Pancreas (tissue), 10 donors: ENCODE measurements around the gene DLST. TPM values are rescaled to one million over a fixed set of nuclear protein-coding genes. Genes with fewer than 3 reads are reported as not detected.
A peak's percentile ranks its signal among the peaks of the same experiment; 100 is the strongest.

ENCODE experiments used
- ATAC-seq, 4 donors: fragments of 200-7000 bp; cut with Tn5 transposase; one replicate each; pipeline versions ENCODE4 v1.8.0 to v1.9.1; 2020; ENCODE audit warnings: mild to moderate bottlenecking in 4 of 4, moderate library complexity in 4 of 4
- DNase-seq, 6 donors: peaks; one replicate each; pipeline ENCODE4 v3.0.0-alpha.2; 2020
- FAIRE-seq: peaks from 2 replicates; lab custom pipeline; 2012; peaks lifted over from hg19 to GRCh38; lab: Jason Lieb, UNC
- H3K27ac ChIP-seq, 4 donors: fragments of 200-600 bp; sonication (generic); 1 replicate in 3 of 4; 2 replicates in 1 of 4; pipeline versions ENCODE4 v1.5.0 to v1.8.0; 2020
- H3K27me3 ChIP-seq, 4 donors: fragments of 200-600 bp; one replicate each; pipeline ENCODE4 v1.8.0; 2021
- H3K36me3 ChIP-seq, 3 donors: fragments of 200-600 bp; sonication (generic) in 1 of 3; one replicate each; pipeline versions ENCODE4 v1.5.0 to v1.8.0; 2020 to 2021
- H3K4me1 ChIP-seq, 3 donors: fragments of 200-600 bp; one replicate each; pipeline ENCODE4 v1.8.0; 2021
- H3K4me3 ChIP-seq, 4 donors: fragments of 200-600 bp; sonication (generic) in 2 of 4; one replicate each; pipeline versions ENCODE4 v1.5.0 to v1.8.0; 2020 to 2021
- H3K9me3 ChIP-seq, 4 donors: fragments of 200-600 bp; one replicate each; pipeline ENCODE4 v1.8.0; 2021
- WGBS, 2 donors: extraction: QIAGEN DNeasy Blood & Tissue Kit; methylation state at CpG; one replicate each; pipeline ENCODE4 v1.1.7; 2013; 5-methylcytosine and 5-hydroxymethylcytosine counted together
- intact Hi-C, 3 donors: fragments of 100-400 bp; cut with DNase I; formaldehyde crosslinking; loops; one replicate each; pipeline versions ENCODE4 v1.11.1 to v1.14.2; 2022
- polyA plus RNA-seq, 2 donors: library from polyadenylated mRNA; stranded (reverse); fragments of 200-250 nt; gene quantifications; one replicate each; pipeline ENCODE4 v1.2.3, GENCODE V29; 2013
- total RNA-seq, 6 donors: library from RNA; stranded (reverse); fragmentation: NEBNext Ultra II Directional in 4 of 6; extraction: Animal tissue kit (Norgen Biotek cat#: 25700) in 4 of 6; gene quantifications; one replicate each; pipeline versions ENCODE4 v1.2.1 to v1.2.4, GENCODE V29; 2021 to 2023
- TF ChIP-seq, protein P1 (sequence below), 4 donors: fragments of 200-600 bp; sonication (generic) in 3 of 4; IDR thresholded peaks; one replicate each; pipeline versions ENCODE4 v1.5.0 to v1.8.0; 2021; ENCODE audit warnings: antibody characterized with exemption in 4 of 4
- donor health status: healthy with polysubstance abuse.
- donor health status: DM: no; HTN: no; CAD: no; lungs with moderate emphysema.
- donor health status: DM: no; HTN: no; CAD: no.
- donor health status: control.
- donor health status: control.
- donor health status: Bipolar disorder and iron deficiency.
- donor health status: DM: yes; HTN: yes; CAD: no.
- donor health status: DM: no; HTN: no; CAD: no.
- donor health status: DM: no; HTN: no; CAD: no.
- donor health status: DM: yes; HTN: yes; CAD: no.

The DLST gene
- total and polyA plus RNA-seq, 8 donors = 22.8 to 46.0 (median 38.6) TPM

DNA sequence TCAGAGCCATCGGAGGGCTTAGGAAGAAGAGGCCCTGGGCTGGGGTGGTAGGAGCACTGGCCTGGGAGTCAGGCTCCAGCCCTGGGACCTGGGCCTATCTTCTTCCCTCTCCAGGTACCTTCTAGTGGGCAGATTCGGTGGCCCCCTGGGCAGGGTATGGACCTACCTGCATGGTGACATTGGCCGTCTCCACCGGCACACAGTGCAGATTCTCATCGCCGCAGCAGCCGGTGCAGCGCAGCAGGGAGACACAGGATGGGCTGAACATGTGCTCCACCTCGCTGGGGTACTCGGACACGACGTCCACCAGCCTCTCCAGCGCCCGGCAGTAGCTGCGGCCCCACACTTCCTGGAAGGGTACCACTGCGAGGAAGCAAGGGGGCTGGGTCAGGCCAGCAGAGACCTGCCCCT lies 67.5 kb downstream of the DLST start:
- peaks cover 0 to 12% (median 11%) of the 10 kb centered on the region in 3 donors for H3K4me1 ChIP-seq
- no peak for ATAC-seq
- peak in 1 of 6 donors; percentile 63 for DNase-seq
- no peaks in the 10 kb centered on the region for H3K36me3 ChIP-seq
- H3K27me3 ChIP-seq = no peaks in the 10 kb centered on the region
- H3K9me3 ChIP-seq = no peaks in the 10 kb centered on the region
- WGBS, 2 donors = 93 to 95% methylated on average over 16 of the region's 16 CpGs
- intact Hi-C loops = loop anchor here in 2 of 3 donors (5.0 kb wide), 2 partner anchors 133 to 138 kb away; no protein-coding TSS in a partner anchor
- TF ChIP-seq, protein P1, sequence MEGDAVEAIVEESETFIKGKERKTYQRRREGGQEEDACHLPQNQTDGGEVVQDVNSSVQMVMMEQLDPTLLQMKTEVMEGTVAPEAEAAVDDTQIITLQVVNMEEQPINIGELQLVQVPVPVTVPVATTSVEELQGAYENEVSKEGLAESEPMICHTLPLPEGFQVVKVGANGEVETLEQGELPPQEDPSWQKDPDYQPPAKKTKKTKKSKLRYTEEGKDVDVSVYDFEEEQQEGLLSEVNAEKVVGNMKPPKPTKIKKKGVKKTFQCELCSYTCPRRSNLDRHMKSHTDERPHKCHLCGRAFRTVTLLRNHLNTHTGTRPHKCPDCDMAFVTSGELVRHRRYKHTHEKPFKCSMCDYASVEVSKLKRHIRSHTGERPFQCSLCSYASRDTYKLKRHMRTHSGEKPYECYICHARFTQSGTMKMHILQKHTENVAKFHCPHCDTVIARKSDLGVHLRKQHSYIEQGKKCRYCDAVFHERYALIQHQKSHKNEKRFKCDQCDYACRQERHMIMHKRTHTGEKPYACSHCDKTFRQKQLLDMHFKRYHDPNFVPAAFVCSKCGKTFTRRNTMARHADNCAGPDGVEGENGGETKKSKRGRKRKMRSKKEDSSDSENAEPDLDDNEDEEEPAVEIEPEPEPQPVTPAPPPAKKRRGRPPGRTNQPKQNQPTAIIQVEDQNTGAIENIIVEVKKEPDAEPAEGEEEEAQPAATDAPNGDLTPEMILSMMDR (IDR thresholded peaks at IDR 0.05) = no peak
- H3K27ac ChIP-seq = no peak overlapping the region
- H3K4me3 ChIP-seq = no peak overlapping the region
- FAIRE-seq = no peak

DNA sequence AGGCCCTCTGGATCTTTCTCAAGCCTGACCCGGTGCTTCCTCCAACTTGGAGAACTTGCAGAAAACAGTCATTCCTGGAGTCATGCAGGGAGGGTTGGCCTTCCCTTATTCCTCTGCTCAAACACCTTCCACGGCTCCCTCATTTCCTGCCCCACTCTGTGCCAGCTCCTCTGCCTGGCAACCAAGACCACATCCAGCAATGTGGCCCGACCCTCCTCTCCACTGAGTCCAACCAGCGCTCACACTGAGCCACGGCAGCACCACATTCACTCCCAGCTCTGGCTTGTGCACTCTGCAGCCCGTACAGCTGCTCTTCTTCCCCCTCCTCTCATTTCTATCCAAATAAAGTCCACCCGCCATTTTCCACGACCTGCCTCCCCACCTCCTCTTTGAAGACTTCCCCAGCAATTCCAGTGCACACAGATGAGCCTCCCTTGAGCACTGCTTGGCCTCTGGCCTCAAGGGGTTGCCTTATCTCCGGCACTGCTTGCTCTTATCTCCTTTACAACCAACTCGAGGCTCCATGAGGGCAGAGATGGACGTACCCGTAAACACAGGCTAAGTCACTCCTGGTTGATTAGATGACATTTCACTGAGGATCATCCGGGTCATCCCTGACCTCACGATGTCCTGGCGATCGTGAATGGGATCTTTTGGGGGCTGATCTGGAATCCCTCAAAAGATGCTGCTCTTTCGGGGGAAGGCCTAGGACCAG lies 68.3 kb downstream of the DLST start:
- no peak for FAIRE-seq
- intact Hi-C loops = loop anchor here in 2 of 3 donors (5.0 kb wide), 2 partner anchors 132 to 137 kb away; no protein-coding TSS in a partner anchor

DNA sequence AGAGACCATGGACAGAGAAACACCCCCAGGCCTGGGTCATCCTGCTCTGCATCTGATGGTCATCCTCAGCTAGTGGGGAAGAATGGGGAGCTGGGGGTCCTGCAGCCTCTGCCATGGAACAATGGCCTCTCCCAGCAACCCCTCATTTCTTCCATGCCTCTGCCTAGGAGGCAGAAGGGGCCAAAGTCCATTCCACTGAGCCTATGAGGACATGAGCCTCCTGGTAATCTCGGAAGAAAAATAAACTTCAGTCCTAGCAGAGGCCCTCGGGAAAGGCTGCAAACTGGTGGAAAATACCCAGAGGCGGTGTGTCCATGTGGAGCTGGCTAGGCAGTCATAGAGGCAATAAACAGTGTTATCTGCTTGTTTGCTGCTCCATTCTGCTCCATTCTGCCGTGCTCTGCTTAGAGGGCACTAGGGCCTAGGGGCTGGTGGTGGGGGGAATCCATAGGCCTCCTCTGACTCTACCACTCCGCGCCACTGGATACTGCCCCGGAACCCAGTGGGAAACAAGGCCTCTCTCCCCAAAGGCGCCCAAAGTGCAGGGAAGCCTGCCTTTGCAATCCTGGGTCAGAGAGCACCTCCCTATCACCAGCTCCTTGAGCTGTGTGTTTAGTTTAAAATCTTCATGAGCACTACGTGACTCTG lies 69.2 kb downstream of the DLST start:
- ATAC-seq (peak; percentile 38 to 74 (median 50)), DNase-seq (no peak), FAIRE-seq (no peak)
- H3K9me3 ChIP-seq = no peaks in the 10 kb centered on the region
- intact Hi-C loops = no loop called here
- TF ChIP-seq, protein P1 (IDR thresholded peaks at IDR 0.05) = no peak
- H3K4me1 ChIP-seq = peaks cover 0 to 12% (median 11%) of the 10 kb centered on the region in 3 donors
- H3K27ac ChIP-seq = peak overlapping the region in 2 of 4 donors; percentile 48 to 60
- no peaks in the 10 kb centered on the region for H3K27me3 ChIP-seq
- no peak overlapping the region for H3K4me3 ChIP-seq
- 50% methylated on average over 9 of the region's 9 CpGs for WGBS, 2 donors
- H3K36me3 ChIP-seq = no peaks in the 10 kb centered on the region

More for the DNA sequence above, 68.3 kb downstream of the DLST start:
- no peak for ATAC-seq
- Histone ChIP-seq H3K27ac (no peak overlapping the region), H3K4me3 (no peak overlapping the region), H3K9me3 (no peaks in the 10 kb centered on the region), H3K36me3 (no peaks in the 10 kb centered on the region), H3K4me1 (peaks cover 0 to 12% (median 11%) of the 10 kb centered on the region in 3 donors), H3K27me3 (no peaks in the 10 kb centered on the region)
- TF ChIP-seq, protein P1 (IDR thresholded peaks at IDR 0.05) = no peak
- WGBS, 2 donors = 83 to 86% methylated on average over 17 of the region's 17 CpGs
- no peak for DNase-seq

DNA sequence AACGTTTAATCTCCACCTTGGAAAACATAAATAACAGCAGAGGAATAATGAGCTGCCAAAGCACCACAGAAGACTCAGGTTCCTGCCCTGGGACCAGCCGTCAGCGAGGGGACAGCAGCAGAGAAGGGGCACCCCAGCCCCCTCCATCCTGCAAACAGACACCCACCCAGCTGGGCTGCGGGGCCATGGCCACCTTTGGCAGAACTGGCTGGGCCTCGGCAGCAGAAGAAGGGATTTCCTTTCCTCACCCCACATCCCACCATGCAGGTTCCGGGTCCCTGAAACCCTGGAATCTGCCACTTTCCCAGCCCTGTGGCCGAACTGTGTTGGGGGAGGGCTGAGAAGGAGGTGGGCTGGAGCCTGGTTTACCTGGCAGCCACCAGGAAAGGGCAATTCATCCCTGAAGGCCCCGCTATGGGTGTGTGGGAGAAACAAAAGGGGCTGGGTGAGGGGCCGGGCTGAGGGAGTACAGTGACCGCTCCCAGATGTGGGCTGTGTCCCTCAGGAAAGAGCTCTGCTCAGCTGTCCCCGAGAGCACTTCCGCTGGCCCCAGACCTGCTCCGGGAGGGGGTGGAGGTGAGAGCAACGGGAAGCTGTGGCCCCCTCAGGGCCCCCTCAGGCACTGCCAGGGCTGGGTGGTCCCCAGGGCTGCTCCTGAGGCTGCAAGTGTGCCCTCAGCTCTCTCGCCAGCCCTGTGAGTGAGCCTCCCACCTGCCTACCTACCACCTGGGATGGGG lies 69.9 kb downstream of the DLST start:
- Histone ChIP-seq H3K27ac (peak overlapping the region in 2 of 4 donors; percentile 48 to 60), H3K27me3 (no peaks in the 10 kb centered on the region), H3K4me1 (peaks cover 0 to 12% (median 11%) of the 10 kb centered on the region in 3 donors), H3K36me3 (no peaks in the 10 kb centered on the region), H3K9me3 (no peaks in the 10 kb centered on the region), H3K4me3 (no peak overlapping the region)
- intact Hi-C loops = no loop called here
- WGBS, 2 donors = 81 to 82% methylated on average over 14 to 15 of the region's 15 CpGs
- ATAC-seq (no peak), DNase-seq (peak in 1 of 6 donors; percentile 60), FAIRE-seq (no peak)
- TF ChIP-seq, protein P1 (IDR thresholded peaks at IDR 0.05) = no peak
